Astrocyte (in vitro differentiated cells and primary cell): Measurements from ENCODE around the gene LRSAM1. TPM values are rescaled to one million over a fixed set of nuclear protein-coding genes. Genes with fewer than 3 reads are reported as not detected.

Source experiments
- DNase-seq: peaks from one replicate; pipeline ENCODE4 v3.0.0-alpha.2; 2010; ENCODE audit warnings: low read depth
- FAIRE-seq: peaks from 2 replicates; lab custom pipeline; 2011; peaks lifted over from hg19 to GRCh38; lab: Jason Lieb, UNC
- H2AFZ ChIP-seq: 2 replicates; pipeline ENCODE4 v1.6.0; 2012; ENCODE audit warnings: low read depth, low read length, inconsistent platforms
- H3K27ac ChIP-seq: 2 replicates; pipeline ENCODE4 v1.5.1; 2011; ENCODE audit warnings: low read depth, low read length, inconsistent platforms
- H3K27me3 ChIP-seq: 2 replicates; pipeline ENCODE4 v1.6.0; 2011; ENCODE audit warnings: low read length, inconsistent platforms; ENCODE audit not compliant: insufficient read depth
- H3K36me3 ChIP-seq: 2 replicates; pipeline ENCODE4 v1.5.1; 2011; ENCODE audit warnings: low read length, inconsistent platforms; ENCODE audit not compliant: insufficient read depth
- H3K4me1 ChIP-seq: 2 replicates; pipeline ENCODE4 v1.5.1; 2011; ENCODE audit warnings: low read length, inconsistent platforms; ENCODE audit not compliant: insufficient read depth
- H3K4me2 ChIP-seq: 2 replicates; pipeline ENCODE4 v1.6.0; 2012; ENCODE audit warnings: low read length, inconsistent platforms
- H3K4me3 ChIP-seq: 2 replicates; pipeline ENCODE4 v1.5.1; 2011; ENCODE audit warnings: low read depth, mild to moderate bottlenecking, low read length, inconsistent platforms; ENCODE audit not compliant: insufficient read depth
- H3K79me2 ChIP-seq: 2 replicates; pipeline ENCODE4 v1.6.0; 2012; ENCODE audit warnings: mild to moderate bottlenecking, low read length, inconsistent platforms; ENCODE audit not compliant: insufficient read depth
- H3K9ac ChIP-seq: 2 replicates; pipeline ENCODE4 v1.6.0; 2012; ENCODE audit warnings: mild to moderate bottlenecking, low read length, inconsistent platforms
- H3K9me3 ChIP-seq: 2 replicates; pipeline ENCODE4 v1.5.1; 2012; ENCODE audit warnings: low read depth, mild to moderate bottlenecking, low read length, inconsistent platforms; ENCODE audit not compliant: insufficient read depth
- H4K20me1 ChIP-seq: 2 replicates; pipeline ENCODE4 v1.6.0; 2012; ENCODE audit warnings: low read length, inconsistent platforms; ENCODE audit not compliant: insufficient read depth
- H3K27ac Mint-ChIP-seq: one replicate; pipeline ENCODE4 v1.8.0; 2021; ENCODE audit warnings: mild to moderate bottlenecking, mixed read lengths; ENCODE audit not compliant: unreplicated experiment
- H3K27me3 Mint-ChIP-seq: one replicate; pipeline ENCODE4 v1.8.0; 2021; ENCODE audit warnings: low read depth, mixed read lengths; ENCODE audit not compliant: unreplicated experiment
- H3K36me3 Mint-ChIP-seq: one replicate; pipeline ENCODE4 v1.8.0; 2021; ENCODE audit warnings: low read depth, mixed read lengths; ENCODE audit not compliant: unreplicated experiment
- H3K4me1 Mint-ChIP-seq: one replicate; pipeline ENCODE4 v1.8.0; 2021; ENCODE audit warnings: low read depth, mixed read lengths; ENCODE audit not compliant: unreplicated experiment
- H3K4me3 Mint-ChIP-seq: one replicate; pipeline ENCODE4 v1.8.0; 2021; ENCODE audit warnings: mild to moderate bottlenecking, moderate library complexity, mixed read lengths; ENCODE audit not compliant: unreplicated experiment
- H3K9me3 Mint-ChIP-seq: one replicate; pipeline ENCODE4 v1.8.0; 2021; ENCODE audit warnings: mild to moderate bottlenecking, mixed read lengths; ENCODE audit not compliant: unreplicated experiment
- CTCF ChIP-seq: IDR thresholded peaks from 2 replicates; pipeline ENCODE4 v1.5.1; 2011; ENCODE audit warnings: low read depth, mild to moderate bottlenecking, inconsistent platforms, low read length, moderate library complexity; ENCODE audit not compliant: insufficient read depth
- EZH2 ChIP-seq: IDR thresholded peaks from 2 replicates; pipeline ENCODE4 v1.6.1; 2012; ENCODE audit warnings: mild to moderate bottlenecking, low read length, inconsistent platforms; ENCODE audit not compliant: insufficient read depth
- total RNA-seq: library from RNA; stranded (reverse); gene quantifications from 2 replicates; pipeline ENCODE4 v1.2.1, GENCODE V29; 2021

LRSAM1 gene
- total RNA-seq, 1 donor from 2014 or later: 18.7 TPM

GRCh38 chr9:127438394-127438793, 12.9 kb upstream of the LRSAM1 start:
- H3K27ac ChIP-seq: no peak overlapping the region
- H3K79me2 ChIP-seq: peaks cover 3% of the 10 kb centered on the region
- no peak for FAIRE-seq
- H3K9ac ChIP-seq: no peak overlapping the region
- no peaks in the 10 kb centered on the region for H3K4me1 ChIP-seq
- no peak overlapping the region for H2AFZ ChIP-seq
- peaks cover 32% of the 10 kb centered on the region for H4K20me1 ChIP-seq
- TF ChIP-seq CTCF: no peak
- H3K9me3 ChIP-seq: no peaks in the 10 kb centered on the region
- H3K9me3 Mint-ChIP-seq: no peaks in the 10 kb centered on the region
- no peak overlapping the region for H3K4me2 ChIP-seq
- no peak overlapping the region for H3K4me3 Mint-ChIP-seq
- H3K27ac Mint-ChIP-seq: no peak overlapping the region
- DNase-seq: no peak
- H3K4me3 ChIP-seq: no peak overlapping the region
- no peaks in the 10 kb centered on the region for H3K4me1 Mint-ChIP-seq
- peaks cover 50% of the 10 kb centered on the region for H3K36me3 Mint-ChIP-seq
- H3K27me3 Mint-ChIP-seq: no peaks in the 10 kb centered on the region
- peaks cover 60% of the 10 kb centered on the region for H3K36me3 ChIP-seq
- H3K27me3 ChIP-seq: no peaks in the 10 kb centered on the region

- DNase-seq: no peak
- H3K36me3 Mint-ChIP-seq: peaks cover 79% of the 10 kb centered on the region
- H2AFZ ChIP-seq: no peak overlapping the region
- peaks cover 13% of the 10 kb centered on the region for H3K4me1 ChIP-seq
- FAIRE-seq: no peak
- H3K4me3 ChIP-seq: no peak overlapping the region
- H3K27me3 ChIP-seq: no peaks in the 10 kb centered on the region
- no peak overlapping the region for H3K27ac ChIP-seq
- no peak overlapping the region for H3K9ac ChIP-seq
- H3K4me1 Mint-ChIP-seq: peaks cover 26% of the 10 kb centered on the region
- TF ChIP-seq CTCF (no peak), EZH2 (no peak)
- H3K4me2 ChIP-seq: no peak overlapping the region
- peaks cover 69% of the 10 kb centered on the region for H3K36me3 ChIP-seq
- H3K9me3 Mint-ChIP-seq: peaks cover 18% of the 10 kb centered on the region
- peak overlapping the region; percentile 75 for H3K27ac Mint-ChIP-seq
- no peak overlapping the region for H3K4me3 Mint-ChIP-seq
- H3K79me2 ChIP-seq: peaks cover 20% of the 10 kb centered on the region
- peaks cover 56% of the 10 kb centered on the region for H4K20me1 ChIP-seq
- no peaks in the 10 kb centered on the region for H3K27me3 Mint-ChIP-seq
- H3K9me3 ChIP-seq: peaks cover 26% of the 10 kb centered on the region
These were observed 6.9 kb upstream of the LRSAM1 start for GRCh38 chr9:127444283-127444920.
